Adrenal gland (tissue), 5 donors: Measurements from ENCODE around the gene BICDL1.

ENCODE experiments used
- POLR2A ChIP-seq, 2 donors: fragments of 450-650 bp; IDR thresholded peaks; one replicate each; pipeline ENCODE4 v1.6.1; 2017; ENCODE audit warnings: antibody characterized with exemption in 2 of 2, mild to moderate bottlenecking in 2 of 2, moderate library complexity in 1 of 2
- TF ChIP-seq, protein P1 (sequence below), 6 experiments: fragments of 450-650 bp in 4 of 6; fragments of 200-600 bp in 2 of 6; sonication (generic) in 1 of 6; IDR thresholded peaks; 1 replicate in 5 of 6; 2 replicates in 1 of 6; pipeline versions ENCODE4 v1.5.1 to v1.8.0; 2016 to 2021; ENCODE audit warnings: antibody characterized with exemption in 6 of 6, mild to moderate bottlenecking in 2 of 6, moderate library complexity in 1 of 6
- donor health status: DM: no; HTN: no; CAD: no.

- TF ChIP-seq, protein P1, sequence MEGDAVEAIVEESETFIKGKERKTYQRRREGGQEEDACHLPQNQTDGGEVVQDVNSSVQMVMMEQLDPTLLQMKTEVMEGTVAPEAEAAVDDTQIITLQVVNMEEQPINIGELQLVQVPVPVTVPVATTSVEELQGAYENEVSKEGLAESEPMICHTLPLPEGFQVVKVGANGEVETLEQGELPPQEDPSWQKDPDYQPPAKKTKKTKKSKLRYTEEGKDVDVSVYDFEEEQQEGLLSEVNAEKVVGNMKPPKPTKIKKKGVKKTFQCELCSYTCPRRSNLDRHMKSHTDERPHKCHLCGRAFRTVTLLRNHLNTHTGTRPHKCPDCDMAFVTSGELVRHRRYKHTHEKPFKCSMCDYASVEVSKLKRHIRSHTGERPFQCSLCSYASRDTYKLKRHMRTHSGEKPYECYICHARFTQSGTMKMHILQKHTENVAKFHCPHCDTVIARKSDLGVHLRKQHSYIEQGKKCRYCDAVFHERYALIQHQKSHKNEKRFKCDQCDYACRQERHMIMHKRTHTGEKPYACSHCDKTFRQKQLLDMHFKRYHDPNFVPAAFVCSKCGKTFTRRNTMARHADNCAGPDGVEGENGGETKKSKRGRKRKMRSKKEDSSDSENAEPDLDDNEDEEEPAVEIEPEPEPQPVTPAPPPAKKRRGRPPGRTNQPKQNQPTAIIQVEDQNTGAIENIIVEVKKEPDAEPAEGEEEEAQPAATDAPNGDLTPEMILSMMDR (IDR thresholded peaks at IDR 0.05): no peak
- no peak for TF ChIP-seq POLR2A (IDR thresholded peaks at IDR 0.05)
These were observed 126.8 kb downstream of the BICDL1 start for GRCh38 chr12:120115692-120116440.
